ENCODE results near the gene GPR162. TPM values are rescaled to one million over a fixed set of nuclear protein-coding genes. Genes with fewer than 3 reads are reported as not detected.

GPR162 gene
- total and polyA plus RNA-seq, 2 of the 4 experiments (the other 2 are of a cell fraction) = 2.9 to 6.0 TPM

DNA sequence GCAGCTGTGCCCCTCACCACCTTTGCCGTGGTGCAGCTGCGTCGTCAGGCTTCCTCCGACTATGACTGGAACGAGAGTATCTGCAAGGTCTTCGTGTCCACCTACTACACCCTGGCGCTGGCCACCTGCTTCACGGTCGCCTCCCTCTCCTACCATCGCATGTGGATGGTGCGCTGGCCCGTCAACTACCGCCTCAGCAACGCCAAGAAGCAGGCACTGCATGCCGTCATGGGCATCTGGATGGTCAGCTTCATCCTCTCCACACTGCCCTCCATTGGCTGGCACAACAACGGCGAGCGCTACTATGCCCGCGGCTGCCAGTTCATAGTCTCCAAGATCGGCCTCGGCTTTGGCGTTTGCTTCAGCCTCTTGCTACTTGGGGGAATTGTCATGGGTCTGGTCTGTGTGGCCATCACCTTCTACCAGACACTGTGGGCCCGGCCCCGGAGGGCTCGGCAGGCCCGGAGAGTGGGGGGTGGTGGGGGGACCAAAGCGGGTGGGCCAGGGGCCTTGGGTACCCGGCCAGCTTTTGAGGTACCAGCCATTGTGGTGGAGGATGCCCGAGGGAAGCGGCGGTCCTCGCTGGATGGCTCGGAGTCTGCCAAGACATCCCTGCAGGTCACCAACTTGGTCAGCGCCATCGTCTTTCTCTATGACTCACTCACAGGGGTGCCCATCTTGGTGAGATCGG, 2.6 kb downstream of the GPR162 start (continued):
- TF ChIP-seq CHD1 (IDR thresholded peaks at IDR 0.05; ENCODE audit: low read depth, low read length) = no peak

- H2BK120ac ChIP-seq (ENCODE audit: low read depth, low read length) = no peak overlapping the region
- no peak overlapping the region; the same call in 1 of the 2 replicates for H4K5ac ChIP-seq (ENCODE audit: low read depth, low read length)
- no peaks in the 10 kb centered on the region for H3K36me3 ChIP-seq (ENCODE audit: control insufficient read depth, insufficient read depth, low read length)
- intact Hi-C loops (cut with micrococcal nuclease) (loop anchor here (1.0 to 5.0 kb wide), 6 partner anchors 47 to 208 kb away; partner anchors contain the start of genes MLF2 and ZNF384), in situ Hi-C loops (cut with MboI; ENCODE audit: low sequenced_read_pairs) (loop anchor here (5.0 to 10.0 kb wide), 2 partner anchors 73 to 210 kb away; partner anchors contain the start of gene MLF2), dilution Hi-C loops (cut with HindIII; ENCODE audit: low sequenced_read_pairs, unreplicated experiment) (no loop called here)
- no peak overlapping the region for H3K27ac ChIP-seq (ENCODE audit: insufficient read depth, low read length)
- peak overlapping the region; percentile 94 for H2AK9ac ChIP-seq (replicated peaks; ENCODE audit: low read depth, low read length, poor library complexity)
- TF ChIP-seq MXI1 (IDR thresholded peaks at IDR 0.05; ENCODE audit: borderline replicate concordance, low read depth, low read length) = no peak
- no peak for TF ChIP-seq POLR2A (IDR thresholded peaks at IDR 0.05; ENCODE audit: low read depth, low read length)
- no peak for TF ChIP-seq SMC3 (IDR thresholded peaks at IDR 0.05; ENCODE audit: low read depth, low read length)
- TF ChIP-seq, protein P1, sequence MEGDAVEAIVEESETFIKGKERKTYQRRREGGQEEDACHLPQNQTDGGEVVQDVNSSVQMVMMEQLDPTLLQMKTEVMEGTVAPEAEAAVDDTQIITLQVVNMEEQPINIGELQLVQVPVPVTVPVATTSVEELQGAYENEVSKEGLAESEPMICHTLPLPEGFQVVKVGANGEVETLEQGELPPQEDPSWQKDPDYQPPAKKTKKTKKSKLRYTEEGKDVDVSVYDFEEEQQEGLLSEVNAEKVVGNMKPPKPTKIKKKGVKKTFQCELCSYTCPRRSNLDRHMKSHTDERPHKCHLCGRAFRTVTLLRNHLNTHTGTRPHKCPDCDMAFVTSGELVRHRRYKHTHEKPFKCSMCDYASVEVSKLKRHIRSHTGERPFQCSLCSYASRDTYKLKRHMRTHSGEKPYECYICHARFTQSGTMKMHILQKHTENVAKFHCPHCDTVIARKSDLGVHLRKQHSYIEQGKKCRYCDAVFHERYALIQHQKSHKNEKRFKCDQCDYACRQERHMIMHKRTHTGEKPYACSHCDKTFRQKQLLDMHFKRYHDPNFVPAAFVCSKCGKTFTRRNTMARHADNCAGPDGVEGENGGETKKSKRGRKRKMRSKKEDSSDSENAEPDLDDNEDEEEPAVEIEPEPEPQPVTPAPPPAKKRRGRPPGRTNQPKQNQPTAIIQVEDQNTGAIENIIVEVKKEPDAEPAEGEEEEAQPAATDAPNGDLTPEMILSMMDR (conservative IDR thresholded peaks at IDR 0.05; ENCODE audit: low read depth, low read length) = no peak
- no peak for TF ChIP-seq CEBPB (IDR thresholded peaks at IDR 0.05; ENCODE audit: low read depth, low read length)
- no peak for TF ChIP-seq RFX5 (IDR thresholded peaks at IDR 0.05; ENCODE audit: low read depth, low read length)
- TF ChIP-seq RAD21 (IDR thresholded peaks at IDR 0.05; ENCODE audit: low read length) = no peak
- TF ChIP-seq RCOR1 (IDR thresholded peaks at IDR 0.05; ENCODE audit: insufficient replicate concordance, low read length) = no peak
- TF ChIP-seq CHD1 (IDR thresholded peaks at IDR 0.05; ENCODE audit: low read depth, low read length) = no peak
- TF ChIP-seq ELK1 (IDR thresholded peaks at IDR 0.05; ENCODE audit: borderline replicate concordance, low read depth, low read length) = no peak
- TF ChIP-seq BHLHE40 (IDR thresholded peaks at IDR 0.05; ENCODE audit: low read depth, low read length) = no peak
- TF ChIP-seq FOS (IDR thresholded peaks at IDR 0.05; ENCODE audit: low read depth, low read length) = no peak
- no peak overlapping the region for H3K56ac ChIP-seq (ENCODE audit: extremely low read depth, insufficient read depth, low read length)
- 59% methylated on average over 10 of the region's 12 CpGs; no CpG with 5 or more reads in 1 of the 2 experiments for WGBS, 2 experiments (ENCODE audit: extremely low coverage in 2 of 2, insufficient read length in 1 of 2)
- ChIA-PET POLR2A (ENCODE audit: unreplicated experiment) (no interaction called here), CTCF (interaction anchor here (1.0 kb wide), 1 partner anchor 58 kb away, joined by 4 read pairs; the partner anchor contains the start of gene PTMS)
- H3K4me2 ChIP-seq (ENCODE audit: low read depth, low read length) = peak overlapping the region; percentile 73
- H2AK5ac ChIP-seq (ENCODE audit: low read depth, low read length) = peak overlapping the region; percentile 69
- H3K27me3 ChIP-seq (ENCODE audit: control insufficient read depth, insufficient read depth, low read length) = peaks cover 2% of the 10 kb centered on the region; the same call in 1 of the 2 replicates
- peaks cover 8 to 46% of the 10 kb centered on the region in 2 experiments; a peak in 3 of 4 replicates for H3K79me1 ChIP-seq (ENCODE audit: low read depth in 1 of 2, low read length in 2 of 2)
- peak overlapping the region; percentile 19; the same call in 1 of the 2 replicates for H3K23ac ChIP-seq (ENCODE audit: low read depth, low read length)
- H3K4me1 ChIP-seq (ENCODE audit: control insufficient read depth, insufficient read depth, low read length) = peaks cover 22% of the 10 kb centered on the region
- peak overlapping the region; percentile 38; the same call in 1 of the 2 replicates for H4K91ac ChIP-seq (ENCODE audit: insufficient read depth, low read depth, low read length)
- BruUV-seq (replicated peaks) = no TSS peak
- no peak for ATAC-seq (ENCODE audit: low read depth)
- H2AFZ ChIP-seq (replicated peaks; ENCODE audit: low read length, poor library complexity) = peak overlapping the region; percentile 89
- H3K4ac ChIP-seq (ENCODE audit: low read depth, low read length) = peak overlapping the region; percentile 68
- H3K14ac ChIP-seq (replicated peaks; ENCODE audit: low read depth, low read length) = peak overlapping the region; percentile 67
- H2BK20ac ChIP-seq (ENCODE audit: low read depth, low read length) = no peak overlapping the region; the same call in 1 of the 2 replicates
- H3K18ac ChIP-seq (ENCODE audit: low read depth, low read length) = no peak overlapping the region
- peaks cover 6% of the 10 kb centered on the region; the same call in 1 of the 2 replicates for H4K20me1 ChIP-seq (ENCODE audit: insufficient read depth, low read length)
- H2BK5ac ChIP-seq (ENCODE audit: low read depth, low read length, poor library complexity, severe bottlenecking) = no peak overlapping the region
- H4K8ac ChIP-seq (ENCODE audit: low read depth in 2 of 2, low read length in 2 of 2) = peak overlapping the region in 1 of 2 experiments; percentile 78; a peak in 1 of 4 replicates
- peaks cover 3% of the 10 kb centered on the region; the same call in 1 of the 2 replicates for H3K9me1 ChIP-seq (ENCODE audit: insufficient read depth, low read length)
- no peak overlapping the region for H2BK15ac ChIP-seq (ENCODE audit: low read depth, low read length)
- no peak overlapping the region for H3K9ac ChIP-seq (ENCODE audit: low read depth, low read length)
- no peaks in the 10 kb centered on the region for H3K9me3 ChIP-seq (ENCODE audit: control insufficient read depth, insufficient read depth, low read length)
- H3K4me3 ChIP-seq (ENCODE audit: insufficient read depth, low read depth, low read length) = no peak overlapping the region
- peak; percentile 52 for DNase-seq
Measured at GRCh38 chr12:6824901-6825381, 3.3 kb downstream of the GPR162 start.

All from IMR-90 (cell line).